ENCODE measurements around the gene LIN7C. TPM values are rescaled to one million over a fixed set of nuclear protein-coding genes. Genes with fewer than 3 reads are reported as not detected.

The LIN7C gene
- total RNA-seq, 6 donors from 2014 or later, result 13.0 to 52.9 (median 26.2) TPM

DNA sequence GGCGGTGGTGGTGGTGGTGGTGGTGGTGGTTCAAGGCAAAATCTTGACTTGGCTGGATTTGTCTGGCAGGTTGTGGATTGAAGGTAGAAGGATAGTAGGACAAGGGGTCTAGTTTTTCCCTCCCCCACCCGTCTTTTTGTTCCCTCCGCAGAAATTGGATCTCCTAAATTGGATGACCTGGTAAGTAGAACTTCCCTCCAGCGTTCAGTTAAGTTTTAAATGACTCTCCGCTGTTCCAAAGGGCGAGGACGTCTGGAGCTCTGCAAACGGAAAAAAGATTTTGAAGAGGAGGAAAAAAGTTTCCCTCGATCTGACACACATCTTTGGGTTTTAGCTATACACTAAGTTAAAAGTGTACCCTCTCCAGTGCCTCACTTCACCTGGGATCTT is 33.6 kb downstream of the LIN7C start:
- 22 to 26% methylated on average over 8 of the region's 9 CpGs for WGBS, 2 donors
- ATAC-seq (ENCODE audit: low FRiP score in 2 of 2), result peak in 1 of 2 donors; percentile 1

GRCh38 chr11:27472398-27473016 is 34.1 kb downstream of the LIN7C start, which contains the start of gene LGR4:
TSS of gene LGR4 (minus strand) at chr11:27472790. CDS start at chr11:27472302, 488 bp downstream.
- peaks cover 0 to 9% (median 0%) of the 10 kb centered on the region in 4 donors for H3K27me3 ChIP-seq
- H3K4me3 ChIP-seq, result peak within 1 kb of the TSS; percentile 62 to 90 (median 83)
- H3K4me1 ChIP-seq, result peaks cover 6 to 17% (median 12%) of the 10 kb centered on the region in 4 donors
- H3K36me3 ChIP-seq, result no peaks in the 10 kb centered on the region
- ATAC-seq (ENCODE audit: low FRiP score in 2 of 2) (peak; percentile 91 to 95), DNase-seq (peak in 1 of 2 donors; percentile 83)
- H3K27ac ChIP-seq, result peak within 1 kb of the TSS; percentile 54 to 87 (median 76)
- TF ChIP-seq POLR2A (IDR thresholded peaks at IDR 0.05), result peak in 2 of 4 donors; percentile 39 to 56
- TF ChIP-seq, protein P1, sequence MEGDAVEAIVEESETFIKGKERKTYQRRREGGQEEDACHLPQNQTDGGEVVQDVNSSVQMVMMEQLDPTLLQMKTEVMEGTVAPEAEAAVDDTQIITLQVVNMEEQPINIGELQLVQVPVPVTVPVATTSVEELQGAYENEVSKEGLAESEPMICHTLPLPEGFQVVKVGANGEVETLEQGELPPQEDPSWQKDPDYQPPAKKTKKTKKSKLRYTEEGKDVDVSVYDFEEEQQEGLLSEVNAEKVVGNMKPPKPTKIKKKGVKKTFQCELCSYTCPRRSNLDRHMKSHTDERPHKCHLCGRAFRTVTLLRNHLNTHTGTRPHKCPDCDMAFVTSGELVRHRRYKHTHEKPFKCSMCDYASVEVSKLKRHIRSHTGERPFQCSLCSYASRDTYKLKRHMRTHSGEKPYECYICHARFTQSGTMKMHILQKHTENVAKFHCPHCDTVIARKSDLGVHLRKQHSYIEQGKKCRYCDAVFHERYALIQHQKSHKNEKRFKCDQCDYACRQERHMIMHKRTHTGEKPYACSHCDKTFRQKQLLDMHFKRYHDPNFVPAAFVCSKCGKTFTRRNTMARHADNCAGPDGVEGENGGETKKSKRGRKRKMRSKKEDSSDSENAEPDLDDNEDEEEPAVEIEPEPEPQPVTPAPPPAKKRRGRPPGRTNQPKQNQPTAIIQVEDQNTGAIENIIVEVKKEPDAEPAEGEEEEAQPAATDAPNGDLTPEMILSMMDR (IDR thresholded peaks at IDR 0.05), result peak in 1 of 6 experiments; percentile 12
- no peak for TF ChIP-seq EP300 (IDR thresholded peaks at IDR 0.05)
- peak in 1 of 2 donors; percentile 66 for TF ChIP-seq POLR2AphosphoS5 (IDR thresholded peaks at IDR 0.05)
- WGBS, 2 donors, result 2 to 5% methylated on average over 24 to 26 of the region's 57 CpGs
- no peaks in the 10 kb centered on the region for H3K9me3 ChIP-seq

More for the DNA sequence above, 33.6 kb downstream of the LIN7C start:
- H3K27ac ChIP-seq, result no peak overlapping the region
- TF ChIP-seq EP300 (IDR thresholded peaks at IDR 0.05) (no peak), POLR2A (IDR thresholded peaks at IDR 0.05) (no peak), POLR2AphosphoS5 (IDR thresholded peaks at IDR 0.05) (no peak)
- TF ChIP-seq, protein P1 (IDR thresholded peaks at IDR 0.05), result no peak
- H3K4me1 ChIP-seq, result peaks cover 6 to 17% (median 12%) of the 10 kb centered on the region in 4 donors
- H3K9me3 ChIP-seq, result no peaks in the 10 kb centered on the region
- H3K4me3 ChIP-seq, result peak overlapping the region in 3 of 4 donors; percentile 62 to 88 (median 78)
- DNase-seq, result no peak
- H3K36me3 ChIP-seq, result no peaks in the 10 kb centered on the region
- H3K27me3 ChIP-seq, result peaks cover 0 to 9% (median 0%) of the 10 kb centered on the region in 4 donors

DNA sequence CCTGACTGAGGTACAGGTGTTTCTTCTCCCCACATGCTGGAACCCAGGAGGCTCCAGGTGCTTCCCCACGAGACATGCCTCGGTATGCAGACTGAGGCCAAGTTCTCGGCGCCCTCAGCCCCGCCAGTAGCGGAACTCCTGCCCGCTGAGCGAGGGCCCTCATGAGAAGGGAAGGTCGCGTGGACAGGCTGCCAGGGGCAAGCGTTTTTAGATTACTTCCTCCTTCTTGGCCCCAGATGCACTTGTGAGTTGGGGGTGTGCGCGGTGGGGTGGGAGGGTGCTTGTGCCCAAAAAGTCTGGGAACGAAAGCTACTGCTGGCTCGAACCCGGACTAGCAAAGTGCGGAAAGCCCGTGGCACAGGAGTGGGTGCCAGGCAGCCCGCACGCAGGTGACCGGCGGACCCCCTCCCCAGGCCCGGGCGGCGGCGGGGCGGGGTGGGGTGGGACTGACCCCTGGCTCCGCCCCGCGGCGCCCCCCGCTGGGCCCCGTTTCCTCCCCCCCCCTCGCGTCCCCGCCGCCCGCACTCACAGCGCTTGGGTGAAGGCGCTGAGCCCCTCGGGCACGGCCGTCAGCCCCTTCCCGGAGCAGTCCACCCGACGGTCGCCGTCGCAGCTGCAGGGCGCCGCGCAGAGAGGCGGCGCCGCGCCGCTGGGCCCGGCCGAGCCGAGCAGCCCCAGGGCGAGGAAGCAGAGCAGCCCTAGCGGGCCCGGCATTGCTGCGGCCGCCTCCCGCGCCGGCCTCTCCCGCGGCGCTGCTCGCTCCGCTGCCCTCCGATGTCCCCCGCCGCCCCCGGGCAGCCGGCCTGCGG is 34.8 kb downstream of the LIN7C start:
- Histone ChIP-seq H3K36me3 (no peaks in the 10 kb centered on the region), H3K4me3 (peak overlapping the region; percentile 62 to 90 (median 83)), H3K4me1 (peaks cover 6 to 17% (median 12%) of the 10 kb centered on the region in 4 donors), H3K9me3 (no peaks in the 10 kb centered on the region), H3K27ac (peak overlapping the region; percentile 54 to 87 (median 76)), H3K27me3 (peaks cover 0 to 9% (median 0%) of the 10 kb centered on the region in 4 donors)
- 4 to 5% methylated on average over 8 to 14 of the region's 79 CpGs for WGBS, 2 donors
- ATAC-seq (ENCODE audit: low FRiP score in 2 of 2) (peak in 1 of 2 donors; percentile 71), DNase-seq (peak; percentile 25 to 89)
- TF ChIP-seq EP300 (IDR thresholded peaks at IDR 0.05) (no peak), POLR2AphosphoS5 (IDR thresholded peaks at IDR 0.05) (no peak), POLR2A (IDR thresholded peaks at IDR 0.05) (no peak)
- TF ChIP-seq, protein P1 (IDR thresholded peaks at IDR 0.05), result no peak

- Histone ChIP-seq H3K9me3 (no peaks in the 10 kb centered on the region), H3K4me3 (peak overlapping the region; percentile 62 to 90 (median 83)), H3K36me3 (no peaks in the 10 kb centered on the region), H3K27me3 (peaks cover 0 to 9% (median 0%) of the 10 kb centered on the region in 4 donors), H3K4me1 (peaks cover 6 to 17% (median 12%) of the 10 kb centered on the region in 4 donors), H3K27ac (peak overlapping the region in 2 of 4 donors; percentile 79 to 87)
- TF ChIP-seq, protein P1 (IDR thresholded peaks at IDR 0.05), result no peak
- TF ChIP-seq POLR2AphosphoS5 (IDR thresholded peaks at IDR 0.05) (no peak), EP300 (IDR thresholded peaks at IDR 0.05) (no peak), POLR2A (IDR thresholded peaks at IDR 0.05) (no peak)
- DNase-seq (no peak), ATAC-seq (ENCODE audit: low FRiP score in 2 of 2) (no peak)
- WGBS, 2 donors, result 30 to 38% methylated on average over 20 to 21 of the region's 21 CpGs
Measured at GRCh38 chr11:27470826-27471588, 35.6 kb downstream of the LIN7C start.
